ENCODE data around the gene MGRN1. TPM values are rescaled to one million over a fixed set of nuclear protein-coding genes. Genes with fewer than 3 reads are reported as not detected.

The MGRN1 gene
- total RNA-seq, 1 donor from 2014 or later, result 127 TPM

GRCh38 chr16:4624827-4625559, 367 bp downstream of the MGRN1 start:
- DNase-seq (ENCODE audit: low spot score), result peak; percentile 56

- no peak for DNase-seq (ENCODE audit: low spot score)
Observed at GRCh38 chr16:4625560-4626159, 1.0 kb downstream of the MGRN1 start.

- no peak for DNase-seq (ENCODE audit: low spot score)
Observed at GRCh38 chr16:4626396-4626795, 1.8 kb downstream of the MGRN1 start.

- no peak for DNase-seq (ENCODE audit: low spot score)
Observed at GRCh38 chr16:4628283-4628682, 3.7 kb downstream of the MGRN1 start.

- no peak for DNase-seq (ENCODE audit: low spot score)
Observed at GRCh38 chr16:4631444-4631843, 6.8 kb downstream of the MGRN1 start.

GRCh38 chr16:4633910-4634635, 9.4 kb downstream of the MGRN1 start:
- DNase-seq (ENCODE audit: low spot score), result no peak

GRCh38 chr16:4634768-4635167, 10.1 kb downstream of the MGRN1 start:
- DNase-seq (ENCODE audit: low spot score), result no peak

GRCh38 chr16:4636196-4636595, 11.6 kb downstream of the MGRN1 start:
- DNase-seq (ENCODE audit: low spot score), result no peak

- no peak for DNase-seq (ENCODE audit: low spot score)
Observed at GRCh38 chr16:4637501-4638166, 13.0 kb downstream of the MGRN1 start.

- DNase-seq (ENCODE audit: low spot score), result no peak
Observed at GRCh38 chr16:4639899-4640509, 15.4 kb downstream of the MGRN1 start.

- DNase-seq (ENCODE audit: low spot score), result no peak
Observed at GRCh38 chr16:4640572-4641305, 16.1 kb downstream of the MGRN1 start.

GRCh38 chr16:4641306-4641687, 16.7 kb downstream of the MGRN1 start:
- DNase-seq (ENCODE audit: low spot score), result no peak

GRCh38 chr16:4641895-4642294, 17.3 kb downstream of the MGRN1 start:
- no peak for DNase-seq (ENCODE audit: low spot score)

GRCh38 chr16:4646773-4647643, 22.4 kb downstream of the MGRN1 start:
- no peak for DNase-seq (ENCODE audit: low spot score)

GRCh38 chr16:4647644-4647980, 23.0 kb downstream of the MGRN1 start:
- DNase-seq (ENCODE audit: low spot score), result no peak

- DNase-seq (ENCODE audit: low spot score), result no peak
Observed at GRCh38 chr16:4648917-4649316, 24.3 kb downstream of the MGRN1 start.

GRCh38 chr16:4649744-4650442, 25.3 kb downstream of the MGRN1 start:
- DNase-seq (ENCODE audit: low spot score), result no peak

GRCh38 chr16:4650443-4651074, 25.9 kb downstream of the MGRN1 start:
- peak; percentile 40 for DNase-seq (ENCODE audit: low spot score)

- no peak for DNase-seq (ENCODE audit: low spot score)
Observed at GRCh38 chr16:4651827-4652226, 27.2 kb downstream of the MGRN1 start.
